ENCODE results near the gene VWA3B. TPM values are rescaled to one million over a fixed set of nuclear protein-coding genes. Genes with fewer than 3 reads are reported as not detected.

Gene VWA3B
- total RNA-seq, 2 donors from 2014 or later, result not detected

DNA sequence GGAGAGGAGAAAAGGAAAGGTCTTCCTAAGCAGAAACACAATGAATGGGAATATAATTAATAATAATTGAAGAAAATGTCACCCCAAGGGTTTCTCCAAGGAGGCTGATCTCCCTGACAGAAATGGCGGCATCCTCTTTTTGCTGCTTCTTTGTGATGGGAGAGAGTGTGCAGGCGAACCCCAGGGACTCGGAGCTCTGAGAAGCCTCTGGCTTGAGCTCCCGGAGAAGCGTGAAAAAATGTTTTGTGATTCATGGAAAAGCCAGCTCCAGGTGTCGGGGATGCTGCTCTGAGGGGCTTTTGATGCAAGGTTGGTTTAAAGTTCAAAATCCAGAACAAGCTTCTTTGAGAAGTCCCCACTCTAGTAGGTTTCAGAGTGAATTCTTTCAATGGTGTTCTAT lies 91.0 kb downstream of the VWA3B start:
- H3K27me3 Mint-ChIP-seq, result peaks cover 63% of the 10 kb centered on the region
- ATAC-seq, result no peak
- H3K4me1 Mint-ChIP-seq, result peaks cover 4% of the 10 kb centered on the region
- H3K27ac Mint-ChIP-seq, result no peak overlapping the region
- H3K4me3 Mint-ChIP-seq, result no peak overlapping the region
- DNase-seq, result no peak
- peaks cover 2% of the 10 kb centered on the region for H3K36me3 Mint-ChIP-seq (ENCODE audit: low read depth)
- H3K9me3 ChIP-seq (ENCODE audit: control insufficient read depth, low read length, poor library complexity, severe bottlenecking), result no peaks in the 10 kb centered on the region

- no peaks in the 10 kb centered on the region for H3K9me3 ChIP-seq (ENCODE audit: control insufficient read depth, low read length, poor library complexity, severe bottlenecking)
- ATAC-seq, result no peak
- H3K4me3 Mint-ChIP-seq, result no peak overlapping the region
- DNase-seq, result no peak
- H3K36me3 Mint-ChIP-seq (ENCODE audit: low read depth), result peaks cover 2% of the 10 kb centered on the region
- H3K4me1 Mint-ChIP-seq, result peaks cover 2% of the 10 kb centered on the region
- peaks cover 56% of the 10 kb centered on the region for H3K27me3 Mint-ChIP-seq
- H3K27ac Mint-ChIP-seq, result no peak overlapping the region
Measured at GRCh38 chr2:98180456-98180855, 93.5 kb downstream of the VWA3B start.

DNA sequence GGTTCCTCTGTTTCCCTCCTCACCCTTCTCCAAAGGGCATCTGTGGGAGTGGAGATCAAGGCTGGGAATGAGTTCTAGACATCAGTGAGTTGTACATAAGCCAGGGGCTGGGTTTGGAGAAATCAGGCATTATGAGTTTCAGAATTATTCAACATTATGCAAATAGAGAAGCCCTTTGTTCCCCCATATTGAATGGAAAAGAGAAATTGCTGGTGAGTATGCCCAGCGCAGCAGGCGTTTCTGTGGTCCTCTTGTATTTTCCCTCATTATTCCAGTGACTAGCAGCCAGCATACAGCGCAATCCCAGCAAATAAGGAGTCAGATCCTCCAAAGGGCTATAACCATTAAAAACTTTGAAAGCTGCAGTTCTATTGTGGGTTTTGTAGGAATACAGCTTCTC lies 94.4 kb downstream of the VWA3B start:
- H3K36me3 Mint-ChIP-seq (ENCODE audit: low read depth), result peaks cover 1% of the 10 kb centered on the region
- peaks cover 2% of the 10 kb centered on the region for H3K4me1 Mint-ChIP-seq
- no peak for DNase-seq
- ATAC-seq, result no peak
- no peak overlapping the region for H3K27ac Mint-ChIP-seq
- no peak overlapping the region for H3K4me3 Mint-ChIP-seq
- H3K27me3 Mint-ChIP-seq, result peaks cover 49% of the 10 kb centered on the region
- no peaks in the 10 kb centered on the region for H3K9me3 ChIP-seq (ENCODE audit: control insufficient read depth, low read length, poor library complexity, severe bottlenecking)

DNA sequence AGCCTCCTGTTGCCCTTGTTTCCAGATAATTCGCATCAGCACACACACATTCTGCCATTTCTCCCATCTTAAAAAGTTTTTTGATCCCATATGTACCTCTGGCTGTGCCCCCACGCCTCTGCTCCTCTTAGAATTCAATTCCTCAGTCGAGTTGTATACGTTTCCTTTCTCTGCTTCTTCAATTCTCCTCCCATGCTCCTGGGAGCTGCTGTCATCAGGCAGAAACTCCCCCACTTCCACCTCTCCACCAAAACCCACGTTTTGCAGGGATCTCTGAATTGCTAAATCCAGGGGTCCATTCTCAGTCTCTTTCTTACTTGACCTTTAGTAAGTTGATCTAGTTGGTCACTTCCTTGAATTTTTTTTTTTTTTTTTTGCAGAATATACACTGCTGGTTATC lies 98.8 kb downstream of the VWA3B start:
- H3K9me3 ChIP-seq (ENCODE audit: control insufficient read depth, low read length, poor library complexity, severe bottlenecking), result no peaks in the 10 kb centered on the region
- no peak overlapping the region for H3K27ac Mint-ChIP-seq
- no peak overlapping the region for H3K4me3 Mint-ChIP-seq
- DNase-seq, result no peak
- H3K4me1 Mint-ChIP-seq, result no peaks in the 10 kb centered on the region
- ATAC-seq, result no peak
- no peaks in the 10 kb centered on the region for H3K36me3 Mint-ChIP-seq (ENCODE audit: low read depth)
- H3K27me3 Mint-ChIP-seq, result peaks cover 16% of the 10 kb centered on the region

GRCh38 chr2:98187194-98187593 lies 100.2 kb downstream of the VWA3B start:
- no peak for DNase-seq
- H3K4me1 Mint-ChIP-seq, result no peaks in the 10 kb centered on the region
- no peak overlapping the region for H3K27ac Mint-ChIP-seq
- no peak overlapping the region for H3K4me3 Mint-ChIP-seq
- ATAC-seq, result no peak
- no peaks in the 10 kb centered on the region for H3K36me3 Mint-ChIP-seq (ENCODE audit: low read depth)
- H3K27me3 Mint-ChIP-seq, result peaks cover 2% of the 10 kb centered on the region
- H3K9me3 ChIP-seq (ENCODE audit: control insufficient read depth, low read length, poor library complexity, severe bottlenecking), result no peaks in the 10 kb centered on the region

DNA sequence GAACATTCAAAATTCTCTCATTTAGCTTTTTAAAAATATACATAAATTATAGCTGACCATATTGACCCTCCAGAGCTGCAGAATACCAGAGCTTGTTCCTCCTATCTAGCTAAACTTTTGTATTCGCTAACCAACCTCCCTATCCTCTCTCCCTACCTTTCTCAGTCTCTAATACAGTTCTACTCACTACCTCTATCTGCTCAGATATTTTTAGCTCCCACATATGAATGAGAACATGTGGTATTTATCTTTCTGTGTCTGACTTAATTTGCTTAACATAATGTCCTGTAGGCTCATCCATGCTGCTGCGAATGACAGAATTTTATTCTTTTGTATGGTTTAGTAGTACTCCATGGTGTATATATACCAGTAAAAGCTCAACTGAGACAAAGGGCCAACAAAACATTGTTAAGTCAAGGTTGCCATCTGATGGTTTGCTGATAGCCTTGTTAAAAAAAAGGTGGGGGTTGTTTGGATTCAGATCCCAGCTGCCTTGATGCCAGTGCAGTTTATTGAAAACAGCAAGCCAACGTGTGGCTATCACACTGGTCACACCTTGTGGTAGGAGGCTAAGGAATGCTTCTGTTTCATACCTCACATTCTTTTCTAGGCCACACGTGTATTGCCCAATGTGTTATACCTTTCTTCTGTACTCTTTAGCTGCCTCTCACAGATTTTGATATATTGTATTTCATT lies 101.5 kb downstream of the VWA3B start:
- Mint-ChIP-seq H3K4me3 (no peak overlapping the region), H3K27ac (no peak overlapping the region), H3K4me1 (no peaks in the 10 kb centered on the region), H3K36me3 (ENCODE audit: low read depth) (no peaks in the 10 kb centered on the region), H3K27me3 (no peaks in the 10 kb centered on the region)
- DNase-seq (no peak), ATAC-seq (no peak)
- H3K9me3 ChIP-seq (ENCODE audit: control insufficient read depth, low read length, poor library complexity, severe bottlenecking), result no peaks in the 10 kb centered on the region

DNA sequence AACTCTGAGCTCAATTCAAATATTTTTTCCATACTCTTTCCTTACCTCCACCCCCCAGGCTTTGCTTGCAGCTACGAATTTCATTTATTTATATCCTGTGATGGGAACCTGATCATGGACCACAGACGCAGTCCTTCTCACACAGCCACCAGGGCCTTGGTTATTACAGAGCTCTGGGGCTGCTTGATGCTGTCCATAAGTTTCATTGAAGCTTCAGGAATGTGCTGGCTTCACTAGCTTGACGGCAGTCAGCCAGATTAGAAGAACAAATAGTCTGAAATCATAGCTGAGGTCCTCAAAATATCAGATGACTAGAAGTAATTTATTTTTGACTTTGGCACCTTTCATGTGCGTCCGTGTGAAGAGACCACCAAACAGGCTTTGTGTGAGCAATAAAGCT lies 104.9 kb downstream of the VWA3B start:
- Mint-ChIP-seq H3K27me3 (peaks cover 19% of the 10 kb centered on the region), H3K36me3 (ENCODE audit: low read depth) (no peaks in the 10 kb centered on the region), H3K4me3 (no peak overlapping the region), H3K27ac (no peak overlapping the region), H3K4me1 (no peaks in the 10 kb centered on the region)
- no peak for ATAC-seq
- no peaks in the 10 kb centered on the region for H3K9me3 ChIP-seq (ENCODE audit: control insufficient read depth, low read length, poor library complexity, severe bottlenecking)
- no peak for DNase-seq

DNA sequence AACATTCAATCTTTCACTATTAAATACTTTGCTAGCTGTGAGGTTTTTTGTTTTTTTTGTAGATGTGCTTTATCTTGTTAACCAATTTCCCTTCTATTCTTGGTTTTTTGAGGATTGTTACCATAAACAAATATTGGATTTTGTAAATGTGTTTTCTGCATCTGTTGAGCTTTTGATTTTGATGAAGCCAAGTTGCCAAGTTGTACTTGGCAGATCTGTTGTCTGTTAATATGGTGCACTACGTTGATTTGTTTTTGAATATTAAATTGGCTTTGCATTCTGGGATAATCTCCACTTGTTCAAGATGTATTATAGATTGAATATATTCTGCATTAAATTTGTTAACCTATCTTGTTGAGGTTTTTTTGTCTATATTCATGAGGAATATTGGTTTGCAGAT lies 114.6 kb downstream of the VWA3B start:
- peaks cover 2% of the 10 kb centered on the region for H3K4me1 Mint-ChIP-seq
- ATAC-seq (no peak), DNase-seq (no peak)
- H3K27me3 Mint-ChIP-seq, result peaks cover 47% of the 10 kb centered on the region
- H3K36me3 Mint-ChIP-seq (ENCODE audit: low read depth), result no peaks in the 10 kb centered on the region
- H3K9me3 ChIP-seq (ENCODE audit: control insufficient read depth, low read length, poor library complexity, severe bottlenecking), result no peaks in the 10 kb centered on the region
- H3K27ac Mint-ChIP-seq, result no peak overlapping the region
- H3K4me3 Mint-ChIP-seq, result no peak overlapping the region

DNA sequence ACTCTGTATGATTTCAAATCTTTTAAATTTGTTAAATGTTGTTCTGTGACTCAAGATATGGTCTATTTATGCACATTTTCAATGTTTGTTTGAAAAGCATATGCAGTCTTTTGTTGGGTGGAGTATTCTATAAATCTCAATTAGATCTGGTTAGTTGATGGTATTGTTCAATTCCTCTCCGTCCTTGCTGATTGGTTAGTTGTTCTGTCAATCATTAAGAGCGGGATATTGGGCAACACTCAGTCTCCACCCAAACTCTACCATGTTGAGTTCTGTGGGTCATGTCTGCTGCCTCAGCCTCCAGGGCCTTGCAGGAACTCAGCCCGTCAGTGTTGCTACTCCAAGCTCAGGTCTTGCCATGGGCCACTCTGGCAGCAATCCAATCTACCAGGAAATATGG lies 118.9 kb downstream of the VWA3B start:
- Mint-ChIP-seq H3K27ac (no peak overlapping the region), H3K4me3 (no peak overlapping the region), H3K27me3 (peaks cover 41% of the 10 kb centered on the region), H3K4me1 (peaks cover 2% of the 10 kb centered on the region), H3K36me3 (ENCODE audit: low read depth) (no peaks in the 10 kb centered on the region)
- no peak for DNase-seq
- H3K9me3 ChIP-seq (ENCODE audit: control insufficient read depth, low read length, poor library complexity, severe bottlenecking), result no peaks in the 10 kb centered on the region
- no peak for ATAC-seq

DNA sequence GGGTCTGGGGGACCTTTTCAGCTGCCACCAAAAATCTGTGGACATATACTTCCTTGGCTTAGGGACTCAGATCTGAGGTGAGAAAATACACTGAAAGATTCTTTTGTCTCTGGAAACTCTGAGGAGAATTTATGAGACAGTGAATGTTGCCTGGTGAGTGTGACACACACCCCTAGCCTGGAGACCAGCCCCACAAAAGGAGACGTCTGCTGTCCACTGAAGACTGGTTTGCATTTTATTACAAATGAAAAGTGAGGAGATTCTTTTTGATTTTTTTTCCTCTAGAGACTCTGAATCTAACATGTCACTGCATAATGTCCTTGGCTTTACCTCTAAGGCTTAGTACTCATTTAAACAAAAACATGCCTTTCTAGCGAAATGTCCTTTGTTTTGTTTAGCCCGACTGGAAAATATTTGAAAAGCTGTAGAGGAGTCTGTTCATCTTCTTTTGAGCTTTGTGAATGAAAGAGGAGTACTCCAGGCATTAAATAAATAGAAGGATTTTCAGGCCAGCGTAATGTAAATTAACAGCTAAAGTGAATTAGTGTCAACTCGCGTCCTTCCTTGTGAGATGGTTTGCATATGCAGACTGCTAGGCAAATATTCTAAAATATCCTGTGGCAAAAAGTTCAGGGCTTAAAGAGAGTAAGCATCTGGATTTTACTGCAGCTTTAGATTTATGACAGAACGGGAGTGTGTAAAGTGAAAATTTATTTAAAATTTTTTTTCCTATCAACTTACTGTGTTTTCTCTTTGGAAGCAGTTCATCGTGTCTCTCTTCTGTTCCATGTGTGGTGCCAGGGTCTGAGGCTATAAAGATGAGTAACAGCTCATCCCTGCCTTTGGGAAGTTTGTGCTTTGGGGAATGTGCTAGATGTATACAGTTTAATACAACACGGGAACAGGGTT lies 125.4 kb downstream of the VWA3B start:
- Mint-ChIP-seq H3K27me3 (peaks cover 68% of the 10 kb centered on the region), H3K4me3 (no peak overlapping the region), H3K36me3 (ENCODE audit: low read depth) (peaks cover 2% of the 10 kb centered on the region), H3K27ac (no peak overlapping the region), H3K4me1 (no peaks in the 10 kb centered on the region)
- no peaks in the 10 kb centered on the region for H3K9me3 ChIP-seq (ENCODE audit: control insufficient read depth, low read length, poor library complexity, severe bottlenecking)
- ATAC-seq (no peak), DNase-seq (no peak)

DNA sequence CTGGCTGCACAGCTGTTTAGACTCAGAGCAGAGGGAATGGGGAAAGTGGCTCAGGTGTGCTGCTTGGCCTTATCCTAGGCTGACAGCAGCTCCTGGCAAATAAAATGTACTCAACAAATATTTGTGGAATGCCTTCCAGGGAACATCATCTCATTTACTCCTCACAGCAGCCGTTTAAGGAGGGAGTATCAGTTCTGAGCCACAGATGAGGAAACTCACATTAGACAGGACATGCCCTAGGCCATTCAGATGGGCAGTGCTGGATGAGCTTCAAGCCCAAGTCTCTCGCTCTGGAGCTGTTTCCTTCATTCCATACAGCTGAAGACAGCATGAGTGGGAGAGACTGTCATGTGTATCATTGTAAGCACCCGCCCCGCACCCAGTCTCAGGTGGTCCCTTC lies 129.6 kb downstream of the VWA3B start:
- ATAC-seq, result no peak

GRCh38 chr2:98219152-98219551 lies 132.2 kb downstream of the VWA3B start:
- Mint-ChIP-seq H3K4me1 (no peaks in the 10 kb centered on the region), H3K36me3 (ENCODE audit: low read depth) (peaks cover 3% of the 10 kb centered on the region), H3K4me3 (no peak overlapping the region), H3K27me3 (peaks cover 40% of the 10 kb centered on the region), H3K27ac (no peak overlapping the region)
- DNase-seq (no peak), ATAC-seq (no peak)
- H3K9me3 ChIP-seq (ENCODE audit: control insufficient read depth, low read length, poor library complexity, severe bottlenecking), result no peaks in the 10 kb centered on the region

More for the DNA sequence above, 129.6 kb downstream of the VWA3B start:
- H3K4me1 Mint-ChIP-seq, result no peaks in the 10 kb centered on the region
- peaks cover 45% of the 10 kb centered on the region for H3K27me3 Mint-ChIP-seq
- H3K36me3 Mint-ChIP-seq (ENCODE audit: low read depth), result peaks cover 2% of the 10 kb centered on the region
- DNase-seq, result no peak
- H3K4me3 Mint-ChIP-seq, result no peak overlapping the region
- H3K27ac Mint-ChIP-seq, result no peak overlapping the region
- H3K9me3 ChIP-seq (ENCODE audit: control insufficient read depth, low read length, poor library complexity, severe bottlenecking), result no peaks in the 10 kb centered on the region

DNA sequence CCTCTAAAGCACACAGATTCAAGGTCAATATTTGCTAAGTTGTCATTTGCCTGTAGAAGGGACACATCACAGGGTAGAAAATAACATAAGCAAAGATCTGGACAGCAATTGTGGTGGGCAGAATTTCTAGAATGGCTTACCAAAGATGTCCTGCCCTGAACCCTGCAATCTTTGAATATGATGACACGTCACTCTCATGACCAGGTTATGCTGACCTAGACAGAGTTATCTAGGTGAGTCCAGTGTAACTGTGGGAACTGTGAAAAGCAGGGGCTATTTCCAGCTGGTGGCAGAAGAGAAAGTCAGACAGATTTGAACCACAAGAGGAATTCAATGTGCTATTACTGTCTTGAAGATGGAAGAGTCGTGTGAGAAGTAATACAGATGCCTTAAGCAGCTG lies 147.0 kb downstream of the VWA3B start:
- Mint-ChIP-seq H3K27me3 (peaks cover 46% of the 10 kb centered on the region), H3K4me3 (no peak overlapping the region), H3K4me1 (peaks cover 2% of the 10 kb centered on the region), H3K27ac (no peak overlapping the region), H3K36me3 (ENCODE audit: low read depth) (no peaks in the 10 kb centered on the region)
- H3K9me3 ChIP-seq (ENCODE audit: control insufficient read depth, low read length, poor library complexity, severe bottlenecking), result no peaks in the 10 kb centered on the region
- DNase-seq (no peak), ATAC-seq (no peak)

GRCh38 chr2:98234776-98235175 lies 147.8 kb downstream of the VWA3B start:
- H3K9me3 ChIP-seq (ENCODE audit: control insufficient read depth, low read length, poor library complexity, severe bottlenecking), result no peaks in the 10 kb centered on the region
- H3K27me3 Mint-ChIP-seq, result peaks cover 46% of the 10 kb centered on the region
- H3K36me3 Mint-ChIP-seq (ENCODE audit: low read depth), result no peaks in the 10 kb centered on the region
- peaks cover 2% of the 10 kb centered on the region for H3K4me1 Mint-ChIP-seq
- no peak overlapping the region for H3K27ac Mint-ChIP-seq
- no peak overlapping the region for H3K4me3 Mint-ChIP-seq
- ATAC-seq (no peak), DNase-seq (no peak)
